ENCODE data around the gene GSTM2.
"Not testable (repeated sequence)": the region's sequence is repeated elsewhere in the genome, so short reads cannot be mapped to it uniquely, and the experiment has no call there.

The GSTM2 gene

GRCh38 chr1:109659145-109659544 is 8.7 kb upstream of the GSTM2 start:
- no peak for TF ChIP-seq Cebpa-rat (IDR thresholded peaks at IDR 0.05)
- no peak overlapping the region for H3K4me3 ChIP-seq
- H3K4me1 ChIP-seq, result peaks cover 50 to 82% (median 70%) of the 10 kb centered on the region in 10 experiments
- H3K9me3 ChIP-seq (replicated peaks in 1 of 11), result no peaks in the 10 kb centered on the region
- peak overlapping the region; percentile 60 to 97 (median 83) for H3K4me2 ChIP-seq
- no peaks in the 10 kb centered on the region for H3K27me3 ChIP-seq
- H3K27ac ChIP-seq, result peak overlapping the region in 7 of 11 experiments; percentile 29 to 63 (median 53); a peak in 13 of 22 replicates
- H4K20me1 ChIP-seq, result peaks cover 0 to 5% (median 0%) of the 10 kb centered on the region in 11 experiments; a peak in 1 of 22 replicates
- H3K9ac ChIP-seq, result peak overlapping the region in 7 of 11 experiments; percentile 2 to 50 (median 37); a peak in 7 of 22 replicates
- peaks cover 0 to 16% (median 0%) of the 10 kb centered on the region in 11 experiments; a peak in 3 of 22 replicates for H3K36me3 ChIP-seq

- H3K36me3 ChIP-seq, result peaks cover 0 to 16% (median 0%) of the 10 kb centered on the region in 11 experiments; a peak in 3 of 22 replicates
Observed at GRCh38 chr1:109659997-109660690, 7.7 kb upstream of the GSTM2 start.

GRCh38 chr1:109660691-109661026 is 7.2 kb upstream of the GSTM2 start:
- not testable (repeated sequence) for H3K27me3 ChIP-seq; H3K9me3 ChIP-seq (replicated peaks in 1 of 11); H4K20me1 ChIP-seq; H3K9ac ChIP-seq
- H3K4me2 ChIP-seq, result peak overlapping the region; percentile 60 to 97 (median 83)
- peak overlapping the region in 5 of 11 experiments; percentile 34 to 63 (median 53); a peak in 6 of 22 replicates for H3K27ac ChIP-seq
- peak overlapping the region in 1 of 10 experiments; percentile 39; a peak in 2 of 20 replicates for H3K4me3 ChIP-seq
- peaks cover 0 to 16% (median 0%) of the 10 kb centered on the region in 11 experiments; a peak in 3 of 22 replicates for H3K36me3 ChIP-seq
- H3K4me1 ChIP-seq, result peaks cover 36 to 68% (median 61%) of the 10 kb centered on the region in 10 experiments

More at GRCh38 chr1:109659997-109660690, 7.7 kb upstream of the GSTM2 start:
- peak in 2 of 11 experiments; percentile 5 to 19; a peak in 1 of 22 replicates for TF ChIP-seq Cebpa-rat (IDR thresholded peaks at IDR 0.05)
- H3K27ac ChIP-seq, result peak overlapping the region in 7 of 11 experiments; percentile 29 to 63 (median 53); a peak in 11 of 22 replicates
- peaks cover 0 to 5% (median 0%) of the 10 kb centered on the region in 11 experiments; a peak in 1 of 22 replicates for H4K20me1 ChIP-seq
- H3K4me2 ChIP-seq, result peak overlapping the region; percentile 60 to 97 (median 83)
- H3K9ac ChIP-seq, result peak overlapping the region in 5 of 11 experiments; percentile 22 to 50 (median 40); a peak in 6 of 22 replicates
- no peaks in the 10 kb centered on the region for H3K27me3 ChIP-seq
- peak overlapping the region in 2 of 10 experiments; percentile 0 to 39; a peak in 3 of 20 replicates for H3K4me3 ChIP-seq
- no peaks in the 10 kb centered on the region for H3K9me3 ChIP-seq (replicated peaks in 1 of 11)
- peaks cover 41 to 73% (median 66%) of the 10 kb centered on the region in 10 experiments for H3K4me1 ChIP-seq

GRCh38 chr1:109661391-109661790 is 6.5 kb upstream of the GSTM2 start:
- Histone ChIP-seq H3K4me2 (peak overlapping the region in 7 of 11 experiments; percentile 7 to 97 (median 81); a peak in 10 of 22 replicates), H3K9ac (no peak overlapping the region), H3K4me3 (no peak overlapping the region), H3K27ac (0 out of 22 replicates have a peak overlapping the region, but pooled peaks of 1 of the 11 experiments have one; percentile 5), H3K27me3 (no peaks in the 10 kb centered on the region), H3K9me3 (replicated peaks in 1 of 11) (no peaks in the 10 kb centered on the region), H4K20me1 (peaks cover 0 to 5% (median 0%) of the 10 kb centered on the region in 11 experiments; a peak in 1 of 22 replicates), H3K36me3 (peaks cover 0 to 16% (median 0%) of the 10 kb centered on the region in 11 experiments; a peak in 3 of 22 replicates), H3K4me1 (peaks cover 35 to 67% (median 61%) of the 10 kb centered on the region in 10 experiments)
- no peak for TF ChIP-seq Cebpa-rat (IDR thresholded peaks at IDR 0.05)

GRCh38 chr1:109664671-109665070 is 3.2 kb upstream of the GSTM2 start:
- H3K36me3 ChIP-seq, result peaks cover 0 to 11% (median 0%) of the 10 kb centered on the region in 11 experiments; a peak in 3 of 22 replicates

GRCh38 chr1:109668123-109668775 is 392 bp downstream of the GSTM2 start:
- TF ChIP-seq Cebpa-rat (IDR thresholded peaks at IDR 0.05), result no peak
- H4K20me1 ChIP-seq, result no peaks in the 10 kb centered on the region
- H3K9ac ChIP-seq, result peak overlapping the region in 8 of 11 experiments; percentile 28 to 65 (median 48); a peak in 15 of 22 replicates
- peak overlapping the region; percentile 34 to 64 (median 50); a peak in 19 of 20 replicates for H3K4me3 ChIP-seq
- H3K27me3 ChIP-seq, result no peaks in the 10 kb centered on the region
- H3K4me1 ChIP-seq, result peaks cover 12 to 25% (median 18%) of the 10 kb centered on the region in 10 experiments
- no peak overlapping the region for H3K27ac ChIP-seq
- H3K36me3 ChIP-seq, result no peaks in the 10 kb centered on the region; a peak in 1 of 22 replicates
- peak overlapping the region; percentile 70 to 92 (median 85) for H3K4me2 ChIP-seq
- no peaks in the 10 kb centered on the region; a peak in 1 of 22 replicates for H3K9me3 ChIP-seq (replicated peaks in 1 of 11)

More at GRCh38 chr1:109664671-109665070, 3.2 kb upstream of the GSTM2 start:
- Histone ChIP-seq H3K4me3 (no peak overlapping the region), H3K27me3 (no peaks in the 10 kb centered on the region), H3K9ac (no peak overlapping the region), H4K20me1 (0 out of 22 replicates have a peak, but pooled peaks cover 0 to 5% (median 0%) of the 10 kb centered on the region in 11 experiments), H3K9me3 (replicated peaks in 1 of 11) (no peaks in the 10 kb centered on the region), H3K27ac (no peak overlapping the region), H3K4me2 (peak overlapping the region in 1 of 11 experiments; percentile 16; a peak in 1 of 22 replicates), H3K4me1 (peaks cover 23 to 47% (median 36%) of the 10 kb centered on the region in 10 experiments)
- no peak for TF ChIP-seq Cebpa-rat (IDR thresholded peaks at IDR 0.05)

GRCh38 chr1:109669246-109669948 is 1.5 kb downstream of the GSTM2 start:
- peaks cover 5 to 13% (median 12%) of the 10 kb centered on the region in 10 experiments for H3K4me1 ChIP-seq
- H3K9ac ChIP-seq, result no peak overlapping the region
- TF ChIP-seq Cebpa-rat (IDR thresholded peaks at IDR 0.05), result no peak

GRCh38 chr1:109669949-109670302 is 2.1 kb downstream of the GSTM2 start:
- H3K36me3 ChIP-seq, H3K9ac ChIP-seq: not testable (repeated sequence)

More at GRCh38 chr1:109669246-109669948, 1.5 kb downstream of the GSTM2 start:
- no peak overlapping the region for H3K27ac ChIP-seq
- H3K4me3 ChIP-seq, result no peak overlapping the region
- no peaks in the 10 kb centered on the region for H3K27me3 ChIP-seq
- H4K20me1 ChIP-seq, result no peaks in the 10 kb centered on the region
- no peak overlapping the region for H3K4me2 ChIP-seq
- H3K9me3 ChIP-seq (replicated peaks in 1 of 11), result no peaks in the 10 kb centered on the region; a peak in 1 of 22 replicates
- no peaks in the 10 kb centered on the region; a peak in 1 of 22 replicates for H3K36me3 ChIP-seq

More at GRCh38 chr1:109669949-109670302, 2.1 kb downstream of the GSTM2 start:
- not testable (repeated sequence) for H3K9me3 ChIP-seq (replicated peaks in 1 of 11); H4K20me1 ChIP-seq; H3K4me3 ChIP-seq; H3K4me2 ChIP-seq; H3K27me3 ChIP-seq; H3K27ac ChIP-seq
- H3K4me1 ChIP-seq, result peaks cover 5 to 13% (median 12%) of the 10 kb centered on the region in 10 experiments

All from BLaER1 treated with 17β-estradiol and CSF1 and Interleukin-3, amounts not matched to agents 10 nM and 100 nM (cell line).